Measurements from ENCODE around the gene SLC6A1.

- TF ChIP-seq EZH2 (IDR thresholded peaks at IDR 0.05; ENCODE audit: borderline replicate concordance, low read length) (no peak), CTCF (IDR thresholded peaks at IDR 0.05; ENCODE audit: low read length) (no peak)
Measured at GRCh38 chr3:11045536-11045935, 53.0 kb downstream of the SLC6A1 start.

Data from OCI-LY1 (cell line).